Measurements from ENCODE around the gene CD36.
A peak's percentile ranks its signal among the peaks of the same experiment; 100 is the strongest.

DNA sequence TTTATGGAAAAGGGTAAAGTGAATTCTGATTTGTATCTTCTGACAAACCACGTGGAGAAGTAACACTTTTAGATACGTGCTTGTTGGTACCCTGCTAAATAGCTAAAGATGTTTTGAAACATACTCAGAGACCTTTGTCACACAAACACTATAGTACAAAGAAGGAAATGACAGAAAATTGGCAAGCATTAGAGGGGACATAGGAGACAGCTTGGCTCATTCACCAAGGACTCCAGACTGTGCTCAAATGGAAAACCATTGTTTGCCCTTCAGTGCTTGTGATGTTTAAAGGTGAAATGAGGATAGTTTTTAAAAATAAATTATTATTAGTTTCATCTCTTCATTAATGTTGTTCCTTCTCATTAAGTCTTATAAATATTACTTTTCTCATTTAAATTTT lies 34.0 kb upstream of the CD36 start:
- TF ChIP-seq, protein P1, sequence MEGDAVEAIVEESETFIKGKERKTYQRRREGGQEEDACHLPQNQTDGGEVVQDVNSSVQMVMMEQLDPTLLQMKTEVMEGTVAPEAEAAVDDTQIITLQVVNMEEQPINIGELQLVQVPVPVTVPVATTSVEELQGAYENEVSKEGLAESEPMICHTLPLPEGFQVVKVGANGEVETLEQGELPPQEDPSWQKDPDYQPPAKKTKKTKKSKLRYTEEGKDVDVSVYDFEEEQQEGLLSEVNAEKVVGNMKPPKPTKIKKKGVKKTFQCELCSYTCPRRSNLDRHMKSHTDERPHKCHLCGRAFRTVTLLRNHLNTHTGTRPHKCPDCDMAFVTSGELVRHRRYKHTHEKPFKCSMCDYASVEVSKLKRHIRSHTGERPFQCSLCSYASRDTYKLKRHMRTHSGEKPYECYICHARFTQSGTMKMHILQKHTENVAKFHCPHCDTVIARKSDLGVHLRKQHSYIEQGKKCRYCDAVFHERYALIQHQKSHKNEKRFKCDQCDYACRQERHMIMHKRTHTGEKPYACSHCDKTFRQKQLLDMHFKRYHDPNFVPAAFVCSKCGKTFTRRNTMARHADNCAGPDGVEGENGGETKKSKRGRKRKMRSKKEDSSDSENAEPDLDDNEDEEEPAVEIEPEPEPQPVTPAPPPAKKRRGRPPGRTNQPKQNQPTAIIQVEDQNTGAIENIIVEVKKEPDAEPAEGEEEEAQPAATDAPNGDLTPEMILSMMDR (IDR thresholded peaks at IDR 0.05 in 4 of 5, conservative IDR thresholded peaks at IDR 0.05 in 1 of 5) = no peak
- TF ChIP-seq POLR2A (IDR thresholded peaks at IDR 0.05) = peak in 1 of 2 donors; percentile 12

Data from gastrocnemius medialis (tissue), 4 donors.